Activated CD4-positive, alpha-beta T cell treated with anti-CD3 and anti-CD28 coated beads, Interleukin-2, amount 50 U/mL, for 1 hour (primary cell): ENCODE data around the gene SEMA4D.

ENCODE experiments used
- DNase-seq: peaks from one replicate; pipeline ENCODE4 v3.0.0-alpha.2; 2020

Gene SEMA4D, protein sequence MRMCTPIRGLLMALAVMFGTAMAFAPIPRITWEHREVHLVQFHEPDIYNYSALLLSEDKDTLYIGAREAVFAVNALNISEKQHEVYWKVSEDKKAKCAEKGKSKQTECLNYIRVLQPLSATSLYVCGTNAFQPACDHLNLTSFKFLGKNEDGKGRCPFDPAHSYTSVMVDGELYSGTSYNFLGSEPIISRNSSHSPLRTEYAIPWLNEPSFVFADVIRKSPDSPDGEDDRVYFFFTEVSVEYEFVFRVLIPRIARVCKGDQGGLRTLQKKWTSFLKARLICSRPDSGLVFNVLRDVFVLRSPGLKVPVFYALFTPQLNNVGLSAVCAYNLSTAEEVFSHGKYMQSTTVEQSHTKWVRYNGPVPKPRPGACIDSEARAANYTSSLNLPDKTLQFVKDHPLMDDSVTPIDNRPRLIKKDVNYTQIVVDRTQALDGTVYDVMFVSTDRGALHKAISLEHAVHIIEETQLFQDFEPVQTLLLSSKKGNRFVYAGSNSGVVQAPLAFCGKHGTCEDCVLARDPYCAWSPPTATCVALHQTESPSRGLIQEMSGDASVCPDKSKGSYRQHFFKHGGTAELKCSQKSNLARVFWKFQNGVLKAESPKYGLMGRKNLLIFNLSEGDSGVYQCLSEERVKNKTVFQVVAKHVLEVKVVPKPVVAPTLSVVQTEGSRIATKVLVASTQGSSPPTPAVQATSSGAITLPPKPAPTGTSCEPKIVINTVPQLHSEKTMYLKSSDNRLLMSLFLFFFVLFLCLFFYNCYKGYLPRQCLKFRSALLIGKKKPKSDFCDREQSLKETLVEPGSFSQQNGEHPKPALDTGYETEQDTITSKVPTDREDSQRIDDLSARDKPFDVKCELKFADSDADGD

DNA sequence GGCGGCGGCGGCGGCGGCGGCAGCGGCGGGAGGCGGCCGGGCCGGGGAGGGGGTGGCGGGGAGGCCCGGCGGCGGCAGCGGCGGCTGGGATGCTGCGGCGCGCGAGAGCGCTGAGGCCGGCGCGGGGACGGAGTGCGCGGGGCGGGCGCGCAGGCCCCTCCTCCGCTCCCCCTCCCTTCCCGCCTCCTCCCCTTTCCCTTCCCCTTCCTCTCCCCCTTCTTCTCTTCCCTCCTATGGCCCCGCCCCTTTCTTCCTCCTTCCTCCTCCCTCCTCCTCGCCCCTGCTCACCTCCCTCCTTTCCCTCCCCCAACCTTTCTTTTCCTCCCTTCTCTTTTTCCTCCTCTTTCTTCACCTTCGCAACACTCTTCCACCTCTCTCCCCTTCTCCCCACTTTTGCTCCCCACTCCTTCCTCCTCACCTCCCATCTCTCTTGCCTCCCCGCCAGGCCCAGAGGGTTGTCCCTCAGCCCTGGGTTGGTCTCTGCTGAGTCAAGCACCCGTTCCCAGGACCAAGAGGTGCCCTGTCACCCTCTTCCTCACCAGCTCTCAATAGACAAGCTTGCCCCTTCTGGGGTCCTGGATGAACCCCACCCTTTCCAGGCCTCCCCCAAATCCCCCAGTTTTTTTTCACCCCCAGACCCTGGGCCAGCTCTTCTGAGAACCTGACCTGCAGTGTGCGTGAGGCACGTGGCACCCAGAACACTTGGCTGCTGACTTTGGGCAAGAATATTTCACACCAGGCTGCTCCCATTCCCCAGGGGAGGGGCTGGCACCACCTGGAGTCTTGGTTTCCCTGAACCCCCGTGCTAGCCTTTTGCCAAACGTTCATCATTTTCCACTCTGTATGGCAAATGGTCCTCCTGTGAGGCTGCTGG, at the start of gene SEMA4D:
SEMA4D (minus strand) TSS at position 136 of the 874 bp plus-strand sequence. CDS start 92,657 bp downstream, outside the sequence.
- DNase-seq, result peak; percentile 44

DNA sequence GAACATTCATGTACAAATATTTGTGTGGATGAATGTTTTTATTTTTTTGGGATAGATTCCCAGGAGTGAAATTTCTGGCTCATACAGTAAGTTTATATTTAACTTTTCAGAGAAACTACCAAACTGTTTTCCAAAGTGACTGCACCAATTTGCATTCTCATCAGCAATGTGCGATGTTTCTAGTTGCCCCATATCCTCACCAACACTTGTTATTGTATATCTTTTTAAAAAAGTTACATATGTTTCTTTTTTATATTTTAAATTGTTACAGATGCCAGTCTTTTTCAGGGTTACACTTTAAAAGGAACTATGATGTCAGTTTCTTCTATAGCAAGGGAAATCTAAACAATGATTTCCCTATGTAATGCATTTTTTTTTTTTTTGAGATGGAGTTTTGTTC, 49.1 kb upstream of the SEMA4D start:
- DNase-seq, result no peak

DNA sequence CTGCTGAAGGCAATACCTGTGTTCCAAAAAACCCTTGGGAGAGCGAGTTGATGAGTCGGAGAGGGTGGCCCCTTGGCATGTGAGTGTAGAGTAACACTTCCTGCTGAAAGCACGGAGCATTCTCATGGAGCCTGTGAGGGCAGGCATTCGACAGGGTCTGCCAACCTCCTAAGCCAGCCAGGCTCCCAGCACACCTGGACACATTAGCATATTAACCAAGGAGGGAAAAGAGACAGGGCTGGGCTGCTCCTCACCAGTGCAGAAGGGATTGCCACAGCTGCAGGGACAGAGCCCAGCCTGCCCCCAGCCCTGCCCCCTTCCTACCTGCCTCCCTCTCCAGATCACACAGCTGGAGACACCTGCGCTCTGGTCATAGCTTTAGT, 46.4 kb upstream of the SEMA4D start:
- DNase-seq, result no peak

DNA sequence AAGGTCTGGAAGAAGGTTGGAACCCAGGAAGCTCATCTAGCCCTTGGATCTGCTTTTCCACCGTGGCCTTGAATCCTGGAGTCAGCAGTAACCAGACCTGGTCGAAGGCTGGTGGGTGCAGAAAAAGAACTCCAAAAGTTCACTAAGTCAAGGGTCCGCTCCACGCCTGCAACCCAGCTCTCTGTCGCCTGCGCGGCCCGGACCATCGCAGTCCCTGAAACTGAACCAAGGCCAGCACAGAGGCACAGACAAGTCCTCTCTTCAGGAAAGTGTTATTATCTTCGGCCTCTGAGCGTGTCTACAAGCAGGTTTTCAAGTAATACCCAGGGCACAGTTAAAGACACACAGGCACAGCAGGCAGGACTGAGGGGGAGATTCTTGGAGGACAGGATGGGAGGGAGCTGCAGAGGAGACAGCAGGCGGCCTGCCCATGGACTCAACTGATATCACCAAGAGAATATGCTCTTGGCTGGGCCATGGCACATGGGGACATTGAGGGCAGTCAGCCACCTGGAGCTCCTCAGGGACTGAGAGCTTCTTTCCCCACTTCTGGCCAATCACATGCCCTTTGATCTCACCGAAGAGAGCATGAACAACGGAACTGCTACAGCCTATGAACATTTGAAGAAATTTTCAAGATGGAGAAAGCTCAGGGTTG, 45.8 kb upstream of the SEMA4D start:
- no peak for DNase-seq

DNA sequence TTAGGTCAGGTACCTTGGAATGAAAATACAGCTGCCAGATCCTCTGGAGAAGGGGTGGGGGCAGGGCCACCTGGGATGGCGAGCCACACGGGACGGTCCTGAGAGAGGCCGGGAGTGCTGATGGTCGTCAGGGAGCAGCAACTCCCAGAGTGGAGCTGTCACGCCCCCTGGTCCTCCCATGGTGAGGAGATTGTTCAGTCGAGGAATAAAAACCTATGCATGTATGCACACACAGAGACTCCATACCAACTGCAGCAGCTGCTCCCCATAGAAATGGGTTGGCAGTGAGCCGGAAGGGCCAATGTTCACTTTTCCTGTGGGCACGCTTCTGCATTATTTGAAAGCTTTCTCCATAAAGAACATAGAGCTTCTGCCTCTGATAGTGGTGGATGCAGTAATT, 45.2 kb upstream of the SEMA4D start:
- no peak for DNase-seq

DNA sequence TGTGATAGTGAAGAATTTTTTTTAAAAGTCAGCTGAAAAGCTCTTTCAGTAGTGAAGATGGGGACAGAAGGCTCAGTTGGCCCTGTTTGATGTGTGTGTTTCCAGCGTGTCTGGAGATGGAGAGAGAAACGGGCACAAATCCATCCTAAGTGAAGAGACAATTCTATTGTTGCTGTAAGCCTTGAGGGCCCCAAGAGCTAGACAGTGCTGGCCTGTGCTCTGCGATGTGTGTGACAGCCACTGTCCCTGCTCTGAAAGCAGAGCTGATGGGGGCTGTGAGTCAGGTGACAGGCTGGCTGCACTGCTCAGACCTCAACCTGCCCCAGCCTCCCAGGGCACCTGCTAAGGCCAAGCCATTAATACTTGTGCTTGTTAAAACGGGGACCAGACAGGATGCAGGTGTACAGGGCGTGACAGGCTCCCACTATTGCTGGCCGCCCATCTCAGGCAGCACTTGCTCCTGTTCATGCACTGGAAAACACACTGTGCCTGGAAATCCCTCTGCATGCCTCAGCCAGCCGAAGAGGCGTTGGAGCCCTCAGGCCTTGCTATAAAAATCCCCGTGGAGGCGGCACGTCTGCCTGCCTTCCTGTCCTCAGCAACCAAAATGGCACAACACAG, 44.6 kb upstream of the SEMA4D start:
- no peak for DNase-seq

DNA sequence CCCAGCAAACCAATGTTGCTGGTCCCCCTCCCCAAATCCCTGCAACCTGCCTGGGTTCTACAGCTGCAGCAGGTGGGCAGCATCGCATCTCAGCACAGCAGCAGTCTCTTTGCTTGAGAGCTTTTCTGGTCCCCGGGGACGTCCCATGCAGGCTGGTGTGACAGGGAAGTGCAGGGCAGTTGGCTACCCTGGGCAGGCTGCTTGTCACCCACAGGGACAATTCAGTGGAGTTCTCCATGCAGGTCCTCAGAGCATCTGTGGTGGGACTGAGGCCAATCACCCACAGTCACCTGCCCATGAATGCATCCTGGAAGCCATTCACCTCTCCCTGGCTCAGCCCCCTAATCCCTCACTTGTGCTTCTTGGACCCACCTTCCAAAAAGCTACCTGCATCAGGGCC, 43.9 kb upstream of the SEMA4D start:
- DNase-seq, result no peak

DNA sequence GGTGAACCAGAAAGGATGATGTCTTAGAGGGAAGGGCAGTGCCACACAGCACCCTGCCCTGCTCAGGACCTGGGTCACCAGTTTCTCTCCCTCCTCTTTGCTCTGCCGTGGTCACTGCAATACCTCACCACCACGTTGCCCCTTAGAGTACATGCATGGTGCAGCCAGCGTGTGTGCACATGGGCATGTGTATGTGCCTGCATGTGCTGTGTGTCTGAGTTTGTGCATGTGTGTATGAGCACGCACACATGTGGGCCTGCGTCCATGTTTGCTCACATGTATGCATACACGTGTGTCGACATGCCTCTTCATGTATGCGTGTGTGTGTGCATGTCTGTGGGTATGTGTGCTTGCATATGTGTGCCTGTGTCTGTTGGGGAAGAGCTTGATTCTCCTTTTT, 41.5 kb upstream of the SEMA4D start:
- DNase-seq, result no peak

DNA sequence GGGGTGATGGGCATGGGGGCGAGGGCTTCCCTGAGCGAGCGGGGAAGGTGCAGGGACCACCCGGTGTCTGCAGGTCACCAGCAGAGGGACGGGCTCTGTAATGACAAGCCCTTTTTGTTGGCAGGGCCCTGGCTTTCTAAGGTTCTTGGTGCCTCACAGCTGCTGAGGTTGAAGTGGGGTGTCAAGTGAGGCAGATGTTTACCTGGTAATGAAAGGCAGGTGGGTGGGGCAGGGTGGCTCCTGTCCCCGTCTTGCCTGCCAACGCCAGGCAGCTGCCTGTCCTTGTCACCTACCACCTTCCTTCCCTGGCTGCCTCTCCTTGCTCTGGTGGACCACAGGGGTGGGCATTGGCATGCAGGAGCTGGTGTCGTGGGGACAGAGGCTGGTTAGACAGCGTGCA, 41.0 kb upstream of the SEMA4D start:
- DNase-seq, result no peak

DNA sequence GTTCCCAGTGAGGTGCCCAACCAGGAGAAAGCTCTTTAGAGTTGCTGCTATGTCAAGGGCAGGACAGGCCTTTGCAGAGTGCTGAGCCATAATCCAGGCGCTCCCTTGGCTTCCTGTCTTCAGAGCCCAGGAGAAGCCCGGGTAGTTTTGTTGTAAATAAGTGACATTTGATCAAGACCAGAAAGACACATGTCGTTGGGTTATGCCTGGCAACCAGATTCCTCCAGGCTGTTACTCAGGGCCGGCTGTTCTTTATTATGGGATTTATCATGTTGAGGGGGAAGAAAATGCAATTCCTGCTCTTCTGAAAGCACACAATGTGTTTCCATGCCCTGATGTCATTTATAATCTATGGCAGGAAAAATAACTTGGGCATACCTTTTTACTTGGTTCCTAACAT, 39.3 kb upstream of the SEMA4D start:
- no peak for DNase-seq

DNA sequence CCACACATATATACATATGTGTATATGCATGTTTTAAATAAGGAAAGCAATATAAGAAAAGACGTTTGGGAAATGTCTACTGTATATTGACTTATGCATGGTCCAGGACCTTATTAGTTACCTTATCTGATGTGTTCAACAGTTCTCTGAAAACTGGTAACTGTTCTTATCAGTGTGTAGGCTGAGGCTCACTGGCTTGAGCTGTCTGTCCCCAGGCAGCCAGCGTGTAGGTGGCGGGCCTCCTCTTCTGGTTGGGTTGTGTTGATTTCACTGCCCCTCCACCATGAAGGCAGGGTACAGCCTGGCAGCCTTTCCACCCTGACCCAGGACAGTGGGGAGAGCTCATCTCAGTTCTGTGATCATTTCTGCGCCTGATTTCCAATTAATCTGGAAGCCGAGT, 38.7 kb upstream of the SEMA4D start:
- DNase-seq, result no peak

DNA sequence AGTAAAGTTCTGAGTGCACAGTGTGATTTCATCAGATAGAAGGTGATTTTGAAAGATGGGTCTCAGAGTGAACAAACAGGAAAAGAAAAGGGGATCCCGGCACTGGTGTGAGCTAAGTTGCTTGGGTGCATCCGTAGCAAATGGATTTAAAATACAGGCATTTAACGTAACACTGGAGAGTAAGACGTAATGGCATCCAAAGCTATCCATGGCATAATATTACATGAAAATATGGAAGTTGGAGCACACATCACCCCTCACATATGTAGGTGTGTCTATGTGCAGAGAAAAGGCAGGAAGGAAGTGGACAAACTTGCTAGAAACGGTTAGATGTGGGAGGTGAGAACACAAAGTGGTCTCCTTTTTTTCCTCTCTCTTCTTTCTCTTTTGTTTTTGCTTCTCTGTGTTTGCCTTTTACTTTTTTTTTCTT, 38.2 kb upstream of the SEMA4D start:
- DNase-seq, result no peak

DNA sequence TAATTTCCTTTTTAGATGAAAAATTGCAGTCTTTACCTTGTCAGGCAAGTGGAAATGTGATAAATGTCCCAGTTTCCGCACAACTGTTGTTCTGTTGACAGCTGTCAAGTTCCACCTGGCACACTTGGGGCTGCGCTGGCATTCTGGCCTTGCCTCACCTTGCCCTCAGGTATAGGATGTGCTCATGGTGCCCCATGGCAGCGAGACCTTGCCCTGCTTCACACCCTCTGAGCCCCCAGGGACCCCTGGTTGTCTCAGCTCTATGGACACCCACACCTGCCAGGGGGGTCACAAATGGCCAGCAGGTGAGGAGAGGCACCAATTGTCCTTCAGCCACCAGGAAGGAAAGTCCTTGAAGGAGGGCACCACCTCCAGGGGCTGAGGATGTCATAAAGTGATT, 37.5 kb upstream of the SEMA4D start:
- no peak for DNase-seq

DNA sequence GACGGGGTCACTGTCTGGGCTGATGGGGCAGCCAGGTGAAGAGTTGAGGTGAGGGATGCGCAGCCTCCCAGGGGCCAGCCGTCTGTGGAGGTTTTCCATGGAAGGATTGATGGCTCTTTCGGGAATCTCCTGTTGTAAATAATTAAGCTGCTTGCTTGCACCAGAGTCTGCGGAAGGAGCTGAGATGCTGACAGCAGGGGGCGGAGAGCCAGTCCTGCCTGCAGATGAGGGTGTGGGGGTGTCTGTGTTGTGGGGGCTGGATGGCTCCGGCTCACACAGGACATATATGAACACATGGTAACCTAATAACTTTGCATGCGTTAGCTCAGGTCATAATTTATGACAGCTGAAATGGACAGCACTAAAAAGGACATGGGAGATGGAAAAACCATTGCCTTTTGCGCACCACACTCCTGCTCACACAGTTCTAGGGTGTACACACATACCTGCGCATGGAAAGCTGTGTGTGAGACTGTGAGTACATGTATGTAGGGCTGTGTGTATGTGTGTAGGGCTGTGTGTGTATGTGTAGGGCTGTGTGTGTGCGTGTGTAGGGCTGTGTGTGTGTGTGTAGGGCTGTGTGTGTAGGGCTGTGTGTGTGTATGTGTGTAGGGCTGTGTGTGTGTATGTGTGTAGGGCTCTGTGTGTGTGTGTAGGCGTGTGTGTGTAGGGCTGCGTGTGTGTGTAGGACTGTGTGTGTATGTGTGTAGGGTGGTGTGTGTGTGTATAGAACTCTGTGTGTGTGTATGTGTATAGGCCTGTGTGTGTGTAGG, 36.8 kb upstream of the SEMA4D start:
- DNase-seq, result no peak

DNA sequence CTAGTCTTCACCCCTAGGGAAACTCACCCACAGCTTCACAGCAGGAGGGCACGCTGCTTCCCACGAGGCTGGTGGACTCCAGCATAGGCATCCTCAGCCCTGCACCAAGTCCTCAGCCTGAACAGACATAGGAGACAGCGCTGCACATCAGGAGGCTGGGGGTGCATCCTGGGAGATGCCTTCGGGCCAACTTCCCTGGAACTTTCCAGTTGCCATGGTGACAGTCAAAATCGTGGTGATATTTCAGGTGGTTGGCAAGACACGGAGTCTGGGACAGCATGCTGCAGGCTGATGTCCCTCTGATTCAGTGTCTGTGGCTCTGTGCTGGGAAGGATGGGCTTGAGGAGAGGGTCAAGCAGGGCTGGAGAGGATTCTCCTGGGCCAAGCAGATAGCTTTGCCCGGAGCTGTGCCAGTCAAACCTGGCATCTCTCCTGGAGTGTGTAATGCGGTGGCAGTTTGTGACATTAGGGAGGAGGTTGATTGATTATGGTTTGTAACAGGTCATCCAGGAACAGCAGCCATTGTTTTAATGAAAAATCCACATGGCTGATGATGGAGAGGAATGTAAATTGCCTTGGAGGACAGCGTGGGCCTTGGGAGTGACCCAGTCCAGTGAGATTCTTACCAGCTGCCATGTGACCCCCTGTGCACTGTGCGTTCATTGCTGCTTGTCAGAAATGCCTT, 35.6 kb upstream of the SEMA4D start:
- no peak for DNase-seq

DNA sequence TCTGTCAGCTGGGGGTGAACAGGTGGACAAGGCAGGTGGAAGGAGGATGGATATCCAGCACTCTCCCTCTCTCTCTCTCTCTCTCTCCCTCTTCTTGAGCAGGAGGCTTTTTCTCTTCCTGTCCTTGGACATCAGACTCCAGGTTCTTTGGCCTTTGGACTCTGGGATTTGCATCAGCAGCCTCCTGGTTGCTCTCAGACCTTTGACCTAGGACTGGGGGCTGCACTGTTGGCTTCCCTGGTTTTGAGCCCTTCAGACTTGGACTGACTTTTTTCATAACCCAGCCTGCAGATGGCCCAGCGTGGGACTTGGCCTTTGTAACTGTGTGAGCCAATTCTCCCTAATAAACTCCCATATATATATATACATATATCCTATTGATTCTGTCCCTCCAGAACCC, 35.0 kb upstream of the SEMA4D start:
- no peak for DNase-seq

DNA sequence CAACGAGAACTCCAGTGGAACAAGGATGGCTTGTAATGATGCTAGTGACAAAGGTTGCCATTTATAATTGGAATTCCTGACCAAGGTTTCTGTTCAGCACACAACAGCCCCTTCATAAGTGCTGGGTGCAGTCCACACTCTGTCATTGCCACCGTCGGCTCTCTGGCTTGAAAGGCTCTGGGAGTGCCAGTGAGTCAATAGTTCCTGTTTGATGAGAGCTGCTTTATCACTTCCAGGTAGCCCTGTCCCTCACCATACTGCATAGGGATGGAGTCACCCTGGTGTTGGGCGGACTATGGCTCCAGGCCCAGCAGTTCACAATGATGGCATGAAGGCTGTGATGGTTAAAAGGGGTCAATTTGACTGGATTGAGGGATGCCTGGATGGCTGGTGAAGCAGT, 34.6 kb upstream of the SEMA4D start:
- peak; percentile 30 for DNase-seq

DNA sequence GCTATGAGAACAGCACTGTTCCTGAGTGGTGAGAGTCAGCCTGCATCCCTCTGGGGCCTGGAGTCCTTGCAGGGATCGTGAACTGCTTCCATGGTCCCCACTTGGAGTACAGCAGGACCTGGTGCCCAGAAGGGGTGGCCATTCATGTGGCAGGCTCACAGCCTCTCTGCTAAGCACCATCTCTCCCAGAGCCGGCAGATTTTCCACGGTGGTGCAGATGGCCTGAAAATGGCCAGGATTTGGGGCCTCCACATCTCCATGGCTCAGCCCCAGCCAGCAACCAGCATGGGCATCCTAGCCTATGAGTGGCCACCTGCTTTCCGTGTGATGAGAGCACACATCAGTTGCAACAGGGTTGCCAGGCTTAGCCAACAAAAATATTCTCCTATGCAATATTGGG, 33.9 kb upstream of the SEMA4D start:
- DNase-seq, result no peak

DNA sequence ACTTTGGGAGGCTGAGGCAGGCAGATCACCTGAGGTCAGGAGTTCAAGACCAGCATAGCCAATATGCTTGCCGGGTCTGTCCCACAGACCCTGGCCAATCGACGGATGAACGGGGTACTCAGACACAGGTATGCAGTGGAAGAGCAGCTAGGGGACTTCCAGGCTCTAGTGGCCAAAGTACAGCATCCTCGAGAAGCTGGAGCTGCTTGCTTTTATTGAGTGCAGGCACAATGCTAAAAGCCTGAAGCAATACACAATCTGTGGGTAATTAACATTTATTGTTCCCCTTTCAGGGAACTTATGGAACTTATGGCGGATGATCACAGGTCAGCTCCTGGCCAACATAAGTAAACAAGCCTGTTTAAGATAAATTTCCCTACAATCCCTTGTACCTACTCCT, 32.8 kb upstream of the SEMA4D start:
- no peak for DNase-seq

DNA sequence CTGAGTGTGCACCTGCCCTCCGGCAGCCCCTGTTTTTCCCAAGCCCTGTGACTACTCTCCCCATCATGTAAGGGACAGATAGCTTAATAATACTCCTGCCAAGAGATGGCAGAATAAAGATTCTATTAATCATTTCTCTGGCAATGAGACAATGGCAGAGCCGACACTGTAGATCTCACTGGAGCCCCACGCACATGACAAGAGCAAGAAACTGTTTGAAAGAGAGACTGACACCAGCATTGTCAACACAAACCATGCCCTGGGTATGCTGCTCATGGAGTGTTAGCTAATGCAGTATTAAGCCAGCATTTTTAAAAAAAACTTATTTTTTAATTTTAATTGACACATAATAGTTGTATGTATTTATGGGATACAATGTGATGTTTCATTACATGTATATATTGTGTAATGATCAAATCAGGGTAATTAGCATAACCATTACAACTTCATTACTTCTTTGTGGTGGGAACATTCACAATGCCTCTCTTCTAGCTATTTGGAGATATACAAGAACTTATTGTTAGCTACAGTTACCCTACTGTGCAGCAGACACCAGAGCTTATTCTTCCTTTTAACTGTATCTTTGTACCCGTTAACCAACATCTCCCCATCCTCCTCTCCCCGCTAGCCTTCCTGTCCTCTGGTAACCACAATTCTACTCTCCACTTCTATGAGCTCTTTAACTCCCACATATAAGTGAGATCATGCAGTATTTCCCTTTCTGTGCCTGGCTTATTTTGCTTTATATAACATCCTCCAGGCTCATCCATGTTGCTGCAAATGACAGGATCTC, 31.5 kb upstream of the SEMA4D start:
- DNase-seq, result no peak
